Neuronal stem cell (in vitro differentiated cells): ENCODE data around the gene PLD1.

Source experiments
- DNase-seq: peaks from one replicate; pipeline ENCODE4 v3.0.0-alpha.2; 2013; ENCODE audit warnings: low spot score
- H2AFZ ChIP-seq: one replicate; pipeline ENCODE4 v1.6.1; 2013; ENCODE audit warnings: mild to moderate bottlenecking, low read length, inconsistent platforms
- H2AK5ac ChIP-seq: 2 replicates; pipeline ENCODE4 v1.6.1; 2013; ENCODE audit warnings: low read depth, mild to moderate bottlenecking, inconsistent platforms, low read length, moderate library complexity, mixed read lengths
- H2BK120ac ChIP-seq: 2 replicates; pipeline ENCODE4 v1.6.1; 2013; ENCODE audit warnings: low read depth, mild to moderate bottlenecking, inconsistent platforms, low read length, moderate library complexity, mixed read lengths
- H2BK12ac ChIP-seq: one replicate; pipeline ENCODE4 v1.6.1; 2013; ENCODE audit warnings: low read length, inconsistent platforms
- H2BK15ac ChIP-seq: 2 replicates; pipeline ENCODE4 v1.6.1; 2013; ENCODE audit warnings: mild to moderate bottlenecking, low read length, inconsistent platforms, mixed read lengths
- H2BK5ac ChIP-seq: one replicate; pipeline ENCODE4 v1.6.1; 2013; ENCODE audit warnings: inconsistent platforms, mild to moderate bottlenecking, low read length, moderate library complexity
- H3K14ac ChIP-seq: one replicate; pipeline ENCODE4 v1.6.1; 2013; ENCODE audit warnings: low read length, inconsistent platforms
- H3K18ac ChIP-seq: 2 replicates; pipeline ENCODE4 v1.6.1; 2013; ENCODE audit warnings: low read length, inconsistent platforms
- H3K23ac ChIP-seq: 2 replicates; pipeline ENCODE4 v1.6.1; 2013; ENCODE audit warnings: low read depth, mild to moderate bottlenecking, mixed read lengths, low read length, inconsistent platforms; ENCODE audit not compliant: poor library complexity
- H3K27ac ChIP-seq: replicated peaks from 3 replicates; pipeline ENCODE4 v1.5.1; 2013; ENCODE audit warnings: low read length, inconsistent platforms
- H3K27me3 ChIP-seq, 3 experiments: 2 replicates each; pipeline ENCODE4 v1.6.1; 2013; ENCODE audit warnings: low read length in 3 of 3, mild to moderate bottlenecking in 2 of 3, inconsistent platforms in 1 of 3, low read depth in 1 of 3, mixed read lengths in 1 of 3, moderate library complexity in 1 of 3; ENCODE audit not compliant: control insufficient read depth in 3 of 3, insufficient read depth in 3 of 3
- H3K36me3 ChIP-seq, 2 donors: replicated peaks in 1 of 2; 2 replicates each; pipeline ENCODE4 v1.6.1; 2013; ENCODE audit warnings: low read length in 2 of 2; ENCODE audit not compliant: control insufficient read depth in 2 of 2, insufficient read depth in 2 of 2
- H3K4ac ChIP-seq: 2 replicates; pipeline ENCODE4 v1.6.1; 2013; ENCODE audit warnings: inconsistent platforms, mild to moderate bottlenecking, low read length, moderate library complexity
- H3K4me1 ChIP-seq, 2 donors: 1 replicate in 1 of 2; 2 replicates in 1 of 2; pipeline ENCODE4 v1.6.1; 2013; ENCODE audit warnings: low read length in 2 of 2, low read depth in 1 of 2; ENCODE audit not compliant: control insufficient read depth in 2 of 2, insufficient read depth in 1 of 2
- H3K4me2 ChIP-seq: one replicate; pipeline ENCODE4 v1.6.1; 2013; ENCODE audit warnings: mild to moderate bottlenecking, low read length, inconsistent platforms; ENCODE audit not compliant: insufficient read depth, poor library complexity, severe bottlenecking
- H3K4me3 ChIP-seq, 2 donors: 2 replicates each; pipeline ENCODE4 v1.5.1; 2013; ENCODE audit warnings: low read length in 2 of 2, mild to moderate bottlenecking in 2 of 2, inconsistent platforms in 1 of 2, moderate library complexity in 1 of 2
- H3K79me1 ChIP-seq: one replicate; pipeline ENCODE4 v1.6.1; 2013; ENCODE audit warnings: low read depth, mild to moderate bottlenecking, inconsistent platforms, low read length, moderate library complexity
- H3K9ac ChIP-seq: one replicate; pipeline ENCODE4 v1.6.1; 2013; ENCODE audit warnings: mild to moderate bottlenecking, low read depth, low read length, inconsistent platforms; ENCODE audit not compliant: poor library complexity
- H3K9me3 ChIP-seq, 2 donors: replicated peaks in 1 of 2; 2 replicates each; pipeline versions ENCODE3 to v1.6.1; 2013; ENCODE audit warnings: low read length in 2 of 2, mild to moderate bottlenecking in 2 of 2, inconsistent platforms in 1 of 2, low read depth in 1 of 2, mixed read lengths in 1 of 2, moderate library complexity in 1 of 2; ENCODE audit not compliant: control insufficient read depth in 2 of 2, insufficient read depth in 1 of 2
- H4K8ac ChIP-seq: one replicate; pipeline ENCODE4 v1.6.1; 2013; ENCODE audit warnings: low read depth, mild to moderate bottlenecking, inconsistent platforms, low read length, moderate library complexity
- H4K91ac ChIP-seq: one replicate; pipeline ENCODE4 v1.6.1; 2013; ENCODE audit warnings: low read length, low read depth, mild to moderate bottlenecking, inconsistent platforms; ENCODE audit not compliant: poor library complexity
- WGBS, 2 donors: extraction: QIAGEN DNeasy Blood & Tissue Kit; methylation state at CpG; one replicate each; pipeline ENCODE4 v1.1.7; 2013; ENCODE audit warnings: missing lambda C conversion rate in 2 of 2, mixed read lengths in 1 of 2; ENCODE audit not compliant: insufficient read length in 2 of 2, insufficient replicate concordance in 1 of 2; ENCODE audit errors: extremely low coverage in 2 of 2; 5-methylcytosine and 5-hydroxymethylcytosine counted together

Gene PLD1

GRCh38 chr3:171789759-171790505, 20.4 kb downstream of the PLD1 start:
- WGBS, 2 donors = no CpG with 5 or more reads among the region's 4 CpGs

GRCh38 chr3:171788546-171789351, 21.5 kb downstream of the PLD1 start:
- H3K18ac ChIP-seq = no peak overlapping the region
- no peak overlapping the region for H3K4me3 ChIP-seq
- H2BK5ac ChIP-seq = no peak overlapping the region
- H3K27me3 ChIP-seq = no peaks in the 10 kb centered on the region
- H4K8ac ChIP-seq = no peak overlapping the region
- no peak overlapping the region for H2AFZ ChIP-seq
- H3K4me2 ChIP-seq = no peak overlapping the region
- H2BK12ac ChIP-seq = no peak overlapping the region
- no peak overlapping the region for H3K4ac ChIP-seq
- no peaks in the 10 kb centered on the region for H3K9me3 ChIP-seq
- H2AK5ac ChIP-seq = no peak overlapping the region
- H3K36me3 ChIP-seq = no peaks in the 10 kb centered on the region
- H3K27ac ChIP-seq = no peak overlapping the region
- DNase-seq = no peak
- H3K4me1 ChIP-seq = peaks cover 6 to 10% of the 10 kb centered on the region in 2 donors
- no CpG with 5 or more reads among the region's 6 CpGs for WGBS, 2 donors
- no peak overlapping the region for H2BK15ac ChIP-seq
- no peak overlapping the region for H3K14ac ChIP-seq
- H2BK120ac ChIP-seq = no peak overlapping the region
- peaks cover 2% of the 10 kb centered on the region for H3K79me1 ChIP-seq
- H4K91ac ChIP-seq = no peak overlapping the region
- no peak overlapping the region for H3K9ac ChIP-seq
- H3K23ac ChIP-seq = no peak overlapping the region

More at GRCh38 chr3:171789759-171790505, 20.4 kb downstream of the PLD1 start:
- DNase-seq = no peak
- Histone ChIP-seq H3K27me3 (no peaks in the 10 kb centered on the region), H3K23ac (no peak overlapping the region), H2BK15ac (no peak overlapping the region), H3K9ac (no peak overlapping the region), H3K18ac (no peak overlapping the region), H2AK5ac (no peak overlapping the region), H3K4me3 (no peak overlapping the region), H4K91ac (no peak overlapping the region), H4K8ac (no peak overlapping the region), H2BK5ac (no peak overlapping the region), H3K27ac (no peak overlapping the region), H2BK12ac (no peak overlapping the region), H3K14ac (no peak overlapping the region), H3K4me2 (no peak overlapping the region), H3K4ac (no peak overlapping the region), H2AFZ (peak overlapping the region; percentile 1), H3K36me3 (no peaks in the 10 kb centered on the region), H3K9me3 (no peaks in the 10 kb centered on the region), H3K79me1 (peaks cover 2% of the 10 kb centered on the region), H2BK120ac (no peak overlapping the region), H3K4me1 (peaks cover 6 to 10% of the 10 kb centered on the region in 2 donors)

GRCh38 chr3:171786997-171787396, 23.3 kb downstream of the PLD1 start:
- H3K14ac ChIP-seq = no peak overlapping the region
- no CpG with 5 or more reads among the region's 1 CpG for WGBS, 2 donors

GRCh38 chr3:171784937-171785336, 25.3 kb downstream of the PLD1 start:
- Histone ChIP-seq H3K23ac (no peak overlapping the region), H3K36me3 (no peaks in the 10 kb centered on the region), H3K4ac (no peak overlapping the region), H2BK12ac (no peak overlapping the region), H2BK120ac (no peak overlapping the region), H2BK15ac (no peak overlapping the region), H2AFZ (no peak overlapping the region), H3K4me2 (no peak overlapping the region), H3K27me3 (no peaks in the 10 kb centered on the region), H4K91ac (no peak overlapping the region), H2BK5ac (no peak overlapping the region), H3K4me3 (no peak overlapping the region), H3K79me1 (no peaks in the 10 kb centered on the region), H3K27ac (no peak overlapping the region), H3K14ac (no peak overlapping the region), H2AK5ac (no peak overlapping the region), H3K4me1 (no peaks in the 10 kb centered on the region), H3K9ac (no peak overlapping the region), H3K9me3 (no peaks in the 10 kb centered on the region), H4K8ac (no peak overlapping the region), H3K18ac (no peak overlapping the region)
- no CpG with 5 or more reads among the region's 5 CpGs for WGBS, 2 donors
- DNase-seq = no peak

More at GRCh38 chr3:171786997-171787396, 23.3 kb downstream of the PLD1 start:
- Histone ChIP-seq H3K27ac (no peak overlapping the region), H3K4me1 (peaks cover 3 to 9% of the 10 kb centered on the region in 2 donors), H3K4ac (no peak overlapping the region), H2AFZ (no peak overlapping the region), H3K18ac (no peak overlapping the region), H3K4me2 (no peak overlapping the region), H3K23ac (no peak overlapping the region), H3K27me3 (no peaks in the 10 kb centered on the region), H4K91ac (no peak overlapping the region), H2BK120ac (no peak overlapping the region), H3K4me3 (no peak overlapping the region), H2BK15ac (no peak overlapping the region), H3K79me1 (no peaks in the 10 kb centered on the region), H3K9me3 (no peaks in the 10 kb centered on the region), H3K9ac (no peak overlapping the region), H2BK12ac (no peak overlapping the region), H2BK5ac (no peak overlapping the region), H3K36me3 (no peaks in the 10 kb centered on the region), H4K8ac (no peak overlapping the region), H2AK5ac (no peak overlapping the region)
- DNase-seq = no peak
